ENCODE results near the gene TBC1D9B.

Gene TBC1D9B

GRCh38 chr5:179821298-179822058 lies 86.2 kb downstream of the TBC1D9B start:
- DNase-seq (ENCODE audit: low read depth in 2 of 2): peak; percentile 61 to 68

- peak; percentile 50 to 70 for DNase-seq (ENCODE audit: low read depth in 2 of 2)
These were observed 87.0 kb downstream of the TBC1D9B start, which contains the start of gene SQSTM1 for GRCh38 chr5:179820483-179821297. Gene SQSTM1, plus strand, starts transcription at chr5:179820905. Its CDS starts 32 bp downstream, at chr5:179820937.

GRCh38 chr5:179820127-179820482 lies 87.6 kb downstream of the TBC1D9B start:
- no peak for DNase-seq (ENCODE audit: low read depth in 2 of 2)

GRCh38 chr5:179819296-179820126 lies 88.2 kb downstream of the TBC1D9B start:
- DNase-seq (ENCODE audit: low read depth in 2 of 2): no peak

- DNase-seq (ENCODE audit: low read depth in 2 of 2): peak; percentile 76 to 77
These were observed 88.9 kb downstream of the TBC1D9B start for GRCh38 chr5:179818746-179819295.

GRCh38 chr5:179817890-179818745 lies 89.6 kb downstream of the TBC1D9B start:
- DNase-seq (ENCODE audit: low read depth in 2 of 2): no peak

GRCh38 chr5:179817470-179817840 lies 90.2 kb downstream of the TBC1D9B start:
- DNase-seq (ENCODE audit: low read depth in 2 of 2): no peak

- no peak for DNase-seq (ENCODE audit: low read depth in 2 of 2)
These were observed 90.8 kb downstream of the TBC1D9B start for GRCh38 chr5:179816796-179817469.

GRCh38 chr5:179816401-179816795 lies 91.3 kb downstream of the TBC1D9B start:
- DNase-seq (ENCODE audit: low read depth in 2 of 2): no peak

GRCh38 chr5:179815491-179816249 lies 92.0 kb downstream of the TBC1D9B start:
- DNase-seq (ENCODE audit: low read depth in 2 of 2): no peak

- DNase-seq (ENCODE audit: low read depth in 2 of 2): no peak
These were observed 93.6 kb downstream of the TBC1D9B start for GRCh38 chr5:179814090-179814489.

GRCh38 chr5:179812997-179813607 lies 94.6 kb downstream of the TBC1D9B start:
- DNase-seq (ENCODE audit: low read depth in 2 of 2): no peak

GRCh38 chr5:179812135-179812825 lies 95.4 kb downstream of the TBC1D9B start:
- no peak for DNase-seq (ENCODE audit: low read depth in 2 of 2)
